C4-2B (cell line): ENCODE measurements around the gene TTL.
"Not testable (repeated sequence)": the region's sequence is repeated elsewhere in the genome, so short reads cannot be mapped to it uniquely, and the experiment has no call there.

ENCODE experiments used
- H3K27ac ChIP-seq: fragments of 450-650 bp; 2 replicates; pipeline ENCODE4 v1.5.1; 2017
- CTCF ChIP-seq: fragments of 450-650 bp; conservative IDR thresholded peaks from 2 replicates; pipeline ENCODE4 v1.5.1; 2017; ENCODE audit warnings: mild to moderate bottlenecking
- ZFX ChIP-seq: fragments of 450-650 bp; IDR thresholded peaks from 2 replicates; pipeline ENCODE4 v1.6.1; 2017

Gene TTL

DNA sequence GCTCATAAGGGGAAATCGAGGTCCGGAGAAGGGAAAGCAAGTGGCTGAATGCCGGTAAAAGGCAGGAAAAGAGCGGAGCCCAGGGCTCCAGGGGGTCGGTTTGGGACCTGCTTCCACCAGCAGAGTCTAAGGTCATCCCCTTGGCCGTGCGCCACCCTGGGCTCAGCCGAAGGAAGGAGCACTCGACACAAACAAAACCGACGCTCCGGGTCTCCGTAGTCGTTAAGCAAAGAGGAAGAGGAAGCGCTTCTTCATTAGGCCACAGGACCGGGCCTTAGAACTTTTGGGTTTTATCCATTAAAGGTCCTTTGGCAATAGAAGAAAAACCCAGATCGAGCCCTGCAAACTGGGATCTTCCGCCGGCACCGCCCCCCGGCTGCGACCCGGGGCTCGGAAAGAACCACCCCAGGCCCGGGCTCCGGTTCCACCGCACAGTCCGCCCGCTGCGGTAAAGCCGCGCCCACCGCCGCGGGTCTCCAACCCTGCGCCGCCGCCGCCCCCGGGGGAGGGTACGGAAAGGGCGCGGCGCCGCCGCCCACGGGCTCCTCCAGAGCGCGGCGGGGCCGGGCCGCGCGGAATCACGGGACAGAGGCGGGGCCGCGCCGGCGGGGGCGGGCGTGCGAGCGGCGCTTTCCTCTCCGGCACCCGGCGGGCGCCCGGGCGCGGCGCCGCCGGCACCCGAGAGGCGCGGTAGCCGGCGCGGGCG is at the start of gene TTL:
TTL (plus strand) TSS at position 629 of the 706 bp plus-strand sequence. CDS start 189 bp downstream, outside the sequence.
- H3K27ac ChIP-seq: peak within 1 kb of the TSS; percentile 87
- TF ChIP-seq ZFX (no peak), CTCF (no peak)

DNA sequence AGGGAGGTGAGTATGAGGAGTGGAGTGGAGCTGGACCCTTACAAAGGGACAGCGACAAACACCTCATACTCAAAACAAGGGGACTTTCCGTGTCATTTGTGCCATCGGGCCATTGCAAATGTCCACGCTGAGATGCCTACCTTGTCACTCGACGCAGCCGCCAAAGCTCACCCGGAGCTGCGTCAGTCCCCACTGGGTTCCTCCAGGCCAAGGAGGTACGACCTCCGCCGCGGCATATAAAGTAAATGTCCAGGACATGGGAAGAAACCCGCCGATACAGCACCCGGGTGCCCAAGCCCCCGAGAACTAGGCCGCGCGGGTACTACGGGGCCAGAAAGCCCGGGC is 49.6 kb upstream of the TTL start:
- H3K27ac ChIP-seq: not testable (repeated sequence)

DNA sequence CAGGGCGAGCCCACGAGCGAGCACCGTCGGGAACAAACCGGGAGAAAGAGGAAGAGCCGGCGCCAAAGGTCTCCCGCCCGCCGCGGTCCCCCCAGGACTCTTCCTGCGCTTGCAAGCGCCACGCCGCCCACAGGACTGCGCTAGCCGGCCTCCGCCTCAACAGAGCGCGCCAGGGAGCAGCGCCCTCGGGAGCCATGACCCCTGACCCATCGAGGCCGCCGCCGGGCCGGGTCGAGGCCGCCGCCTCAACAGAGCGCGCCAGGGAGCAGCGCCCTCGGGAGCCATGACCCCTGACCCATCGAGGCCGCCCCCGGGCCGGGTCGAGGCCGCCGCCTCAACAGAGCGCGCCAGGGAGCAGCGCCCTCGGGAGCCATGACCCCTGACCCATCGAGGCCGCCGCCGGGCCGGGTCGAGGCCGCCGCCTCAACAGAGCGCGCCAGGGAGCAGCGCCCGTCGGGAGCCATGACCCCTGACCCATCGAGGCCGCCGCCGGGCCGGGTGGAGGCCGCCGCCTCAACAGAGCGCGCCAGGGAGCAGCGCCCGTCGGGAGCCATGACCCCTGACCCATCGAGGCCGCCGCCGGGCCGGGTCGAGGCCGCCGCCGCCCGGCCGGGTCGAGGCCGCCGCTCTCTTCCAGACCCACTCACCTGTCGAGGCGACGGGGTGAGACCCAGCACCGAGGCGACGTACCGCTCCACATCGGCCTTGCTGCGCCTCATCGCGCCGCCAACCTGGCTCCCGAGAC is 49.0 kb upstream of the TTL start:
- not testable (repeated sequence) for H3K27ac ChIP-seq

GRCh38 chr2:112433480-112433879 is 48.5 kb upstream of the TTL start, which contains the start of gene RGPD8:
Gene RGPD8, minus strand, starts transcription at chr2:112433645. Its CDS starts 192 bp downstream, at chr2:112433453.
- peak; percentile 68 for TF ChIP-seq CTCF
- H3K27ac ChIP-seq: not testable (repeated sequence)

GRCh38 chr2:112433932-112434730 is 47.8 kb upstream of the TTL start:
- TF ChIP-seq ZFX: no peak
- no peak for TF ChIP-seq CTCF
- H3K27ac ChIP-seq: no peak overlapping the region

DNA sequence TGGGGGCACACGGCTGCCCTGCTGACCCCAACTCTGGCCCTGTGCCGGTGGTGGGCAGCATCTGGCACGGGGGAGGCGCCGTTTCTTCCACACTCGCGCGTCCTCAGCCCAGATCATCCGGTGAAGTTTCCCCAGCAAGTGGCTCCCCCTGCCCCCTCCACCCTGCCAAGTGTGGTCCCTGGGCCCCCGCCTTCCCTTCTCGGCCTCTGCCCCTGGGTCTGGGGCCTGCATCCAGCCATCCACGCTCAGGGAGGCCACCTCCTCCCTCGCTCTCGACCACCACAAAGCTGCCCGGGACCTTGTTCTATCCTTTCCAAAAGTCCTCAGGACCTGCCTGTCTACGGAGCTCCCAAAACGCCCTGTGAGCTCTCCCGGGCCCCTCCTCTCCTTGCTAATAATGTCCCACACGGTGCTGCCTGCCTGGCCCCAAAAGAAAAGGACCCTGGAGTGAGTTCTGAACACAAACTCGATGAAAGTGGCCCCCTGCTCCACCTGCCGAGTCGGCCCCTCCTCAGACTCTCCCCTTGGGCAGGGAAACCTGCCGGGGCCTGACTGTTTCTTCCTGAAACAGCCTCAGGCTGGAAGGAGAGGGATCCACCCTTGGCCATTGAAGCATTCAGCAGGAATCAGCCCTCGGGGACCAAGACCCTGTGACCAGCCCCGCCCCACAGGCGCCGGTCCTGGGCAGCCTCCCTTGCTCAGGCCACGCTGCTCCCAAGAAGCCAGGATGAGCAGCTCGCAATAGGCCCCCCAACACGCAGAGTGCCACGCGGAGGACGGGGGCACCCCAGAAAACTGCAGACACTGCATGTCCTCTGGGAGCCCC is 46.9 kb upstream of the TTL start:
- not testable (repeated sequence) for H3K27ac ChIP-seq

DNA sequence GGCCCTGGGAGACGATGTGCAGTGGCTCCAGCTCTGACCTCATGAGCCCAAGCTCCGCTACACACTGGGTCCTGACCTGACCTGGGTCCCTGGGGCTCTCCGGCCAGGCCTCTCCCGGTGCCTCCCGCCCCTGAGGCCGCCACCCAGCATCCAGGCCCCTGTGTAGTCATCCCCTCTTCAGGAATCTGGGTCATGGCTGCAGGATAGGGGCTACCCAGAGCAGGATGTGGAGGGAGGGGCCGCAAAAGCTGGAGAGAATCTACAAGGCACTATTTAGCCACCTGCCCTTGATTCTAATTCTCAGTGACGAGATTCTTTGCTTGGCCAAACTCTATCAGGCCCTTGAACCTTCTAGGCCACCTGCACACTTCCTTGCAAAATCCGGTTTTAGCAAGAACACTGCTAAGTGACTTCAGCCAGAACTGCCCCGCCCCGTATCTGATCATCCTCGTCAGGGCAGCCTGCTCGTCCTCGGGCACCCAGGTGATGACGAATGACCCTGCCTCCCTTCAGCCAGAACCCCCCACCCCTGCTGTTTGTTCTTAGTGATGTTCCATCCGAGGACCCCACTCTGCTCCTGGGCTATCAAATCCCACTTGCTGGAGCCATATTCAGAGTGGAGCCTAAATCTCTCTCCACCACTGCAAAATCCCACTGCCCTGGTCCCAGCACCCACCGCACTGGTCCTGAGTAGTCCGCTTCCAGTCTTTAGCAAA is 46.1 kb upstream of the TTL start:
- not testable (repeated sequence) for H3K27ac ChIP-seq

GRCh38 chr2:112436993-112437392 is 45.0 kb upstream of the TTL start:
- H3K27ac ChIP-seq: not testable (repeated sequence)

- not testable (repeated sequence) for H3K27ac ChIP-seq
These were observed 44.5 kb upstream of the TTL start for GRCh38 chr2:112437405-112437831.

DNA sequence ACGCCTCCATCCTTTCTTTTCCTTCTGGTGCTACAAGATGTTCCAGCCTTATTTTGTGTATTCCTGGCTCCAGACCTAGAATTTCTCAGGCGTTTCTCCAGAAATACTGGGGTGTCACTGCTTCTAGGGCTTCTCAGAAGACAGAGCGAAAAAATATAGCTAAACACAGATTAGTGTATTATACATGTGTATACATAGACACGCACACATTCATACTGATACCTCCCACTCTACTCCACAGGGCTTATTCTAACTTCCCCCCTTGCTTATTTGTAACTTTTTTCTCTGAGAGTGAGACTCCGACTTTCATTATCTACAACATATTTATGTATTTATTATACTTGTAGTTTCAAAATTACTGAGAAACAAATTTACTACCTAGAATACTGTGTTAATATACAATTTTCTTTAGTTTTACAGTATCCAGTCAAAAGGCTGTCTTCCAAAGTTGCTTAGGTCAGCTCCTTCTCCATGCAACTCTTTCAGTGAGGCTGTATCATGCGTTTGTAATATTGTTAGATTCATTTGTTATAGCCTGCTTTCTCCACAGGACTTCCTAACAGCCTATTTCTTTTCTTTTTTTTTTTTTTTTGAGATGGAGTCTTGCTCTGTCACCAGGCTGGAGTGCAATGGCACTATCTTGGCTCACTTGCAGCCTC is 43.2 kb upstream of the TTL start:
- not testable (repeated sequence) for H3K27ac ChIP-seq

GRCh38 chr2:112444256-112444655 is 37.7 kb upstream of the TTL start:
- H3K27ac ChIP-seq: not testable (repeated sequence)
